ENCODE measurements around the gene N4BP2. TPM values are rescaled to one million over a fixed set of nuclear protein-coding genes. Genes with fewer than 3 reads are reported as not detected.

The N4BP2 gene
- total and polyA plus RNA-seq, 10 donors: 1.3 to 18.7 (median 12.3) TPM

DNA sequence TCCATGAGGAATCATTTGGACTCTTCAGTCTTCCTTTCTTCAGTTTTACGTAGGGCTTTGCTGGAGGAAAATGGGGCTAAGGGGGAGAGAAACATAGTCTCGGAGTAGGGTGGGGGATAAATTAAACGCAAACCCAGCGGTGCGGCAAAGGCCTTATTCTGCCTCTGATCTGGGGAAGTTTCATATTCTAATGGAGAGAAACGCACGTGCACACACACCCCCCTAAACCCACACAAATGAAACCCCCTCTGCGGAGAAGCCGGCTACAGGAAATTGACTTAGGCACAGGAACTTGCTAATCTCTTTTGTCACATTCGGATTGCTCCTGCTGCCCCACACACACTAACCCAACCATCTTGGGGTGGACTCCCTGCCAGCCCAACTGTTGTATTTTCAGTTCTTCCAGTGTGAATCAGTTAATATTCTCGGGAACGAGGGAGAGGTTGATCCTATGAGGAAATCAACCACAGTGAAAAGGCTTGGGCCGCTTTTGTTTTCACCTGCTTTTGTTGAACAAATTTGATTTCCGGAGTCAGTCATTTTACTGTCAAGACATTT is 140.2 kb downstream of the N4BP2 start, which contains the start of gene RHOH:
Gene RHOH, plus strand, starts transcription at position 308 of the 558 bp plus-strand sequence. CDS start 46,356 bp downstream, outside the sequence.
- peak within 1 kb of the TSS; percentile 80 to 94 (median 89) for H3K27ac ChIP-seq
- TF ChIP-seq, protein P1, sequence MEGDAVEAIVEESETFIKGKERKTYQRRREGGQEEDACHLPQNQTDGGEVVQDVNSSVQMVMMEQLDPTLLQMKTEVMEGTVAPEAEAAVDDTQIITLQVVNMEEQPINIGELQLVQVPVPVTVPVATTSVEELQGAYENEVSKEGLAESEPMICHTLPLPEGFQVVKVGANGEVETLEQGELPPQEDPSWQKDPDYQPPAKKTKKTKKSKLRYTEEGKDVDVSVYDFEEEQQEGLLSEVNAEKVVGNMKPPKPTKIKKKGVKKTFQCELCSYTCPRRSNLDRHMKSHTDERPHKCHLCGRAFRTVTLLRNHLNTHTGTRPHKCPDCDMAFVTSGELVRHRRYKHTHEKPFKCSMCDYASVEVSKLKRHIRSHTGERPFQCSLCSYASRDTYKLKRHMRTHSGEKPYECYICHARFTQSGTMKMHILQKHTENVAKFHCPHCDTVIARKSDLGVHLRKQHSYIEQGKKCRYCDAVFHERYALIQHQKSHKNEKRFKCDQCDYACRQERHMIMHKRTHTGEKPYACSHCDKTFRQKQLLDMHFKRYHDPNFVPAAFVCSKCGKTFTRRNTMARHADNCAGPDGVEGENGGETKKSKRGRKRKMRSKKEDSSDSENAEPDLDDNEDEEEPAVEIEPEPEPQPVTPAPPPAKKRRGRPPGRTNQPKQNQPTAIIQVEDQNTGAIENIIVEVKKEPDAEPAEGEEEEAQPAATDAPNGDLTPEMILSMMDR (IDR thresholded peaks at IDR 0.05 in 8 of 11, conservative IDR thresholded peaks at IDR 0.05 in 3 of 11): no peak
- peak; percentile 36 to 80 (median 75) for TF ChIP-seq POLR2A (IDR thresholded peaks at IDR 0.05)
- TF ChIP-seq POLR2AphosphoS5 (IDR thresholded peaks at IDR 0.05): peak in 2 of 3 donors; percentile 12 to 98
- peak within 1 kb of the TSS; percentile 45 to 79 (median 56) for H3K4me3 ChIP-seq
- intact Hi-C loops (cut with DNase I; ENCODE audit: low total_unique reads): no loop called here
- peaks cover 3 to 96% (median 38%) of the 10 kb centered on the region in 6 donors for H3K4me1 ChIP-seq
- H3K36me3 ChIP-seq: no peaks in the 10 kb centered on the region
- no peaks in the 10 kb centered on the region for H3K9me3 ChIP-seq
- 10 to 24% (median 16%) methylated on average over 14 of the region's 14 CpGs for WGBS, 5 donors
- peak; percentile 83 for DNase-seq
- H3K27me3 ChIP-seq (replicated peaks in 1 of 7): no peaks in the 10 kb centered on the region

DNA sequence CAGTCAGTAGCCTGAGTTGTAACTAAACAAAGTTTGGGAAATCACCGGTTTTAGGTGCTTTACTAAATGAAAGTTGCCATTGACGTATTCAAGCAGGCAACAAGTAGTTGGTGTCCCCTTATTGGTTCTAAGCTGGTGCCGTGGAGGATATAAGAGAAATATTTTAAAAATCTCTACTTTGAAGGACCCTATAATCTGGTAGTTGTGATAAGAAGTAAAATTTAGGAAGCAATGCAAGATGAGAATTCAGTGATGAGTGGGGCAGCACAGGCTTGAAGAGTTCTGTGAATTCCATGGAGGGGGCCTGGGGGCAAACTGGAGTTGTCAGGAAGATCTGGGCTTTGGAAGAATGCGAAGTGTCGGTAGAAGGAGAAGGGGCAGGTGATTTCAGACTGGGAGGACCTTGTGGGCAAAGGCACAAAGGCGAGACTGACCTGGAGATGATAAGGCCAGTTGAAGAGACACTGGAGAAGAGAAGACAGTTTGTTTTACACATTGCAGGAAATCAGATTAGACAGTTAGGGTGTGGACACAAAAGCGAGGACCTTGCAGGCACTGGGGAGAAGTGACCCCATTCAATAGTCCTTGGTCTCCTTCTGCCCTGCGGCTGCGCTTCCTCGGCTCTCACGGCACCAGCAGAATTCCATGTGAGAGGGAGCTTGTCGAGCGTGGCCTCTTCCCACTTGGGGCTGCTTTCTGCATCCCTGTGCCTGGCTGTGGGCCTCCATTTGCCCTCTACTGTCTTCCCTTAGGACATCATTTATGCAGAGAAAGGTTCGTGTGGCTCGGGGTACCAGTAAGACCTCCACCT is 141.4 kb downstream of the N4BP2 start:
- 16 to 41% (median 18%) methylated on average over 15 of the region's 15 CpGs for WGBS, 5 donors
- Histone ChIP-seq H3K27me3 (replicated peaks in 1 of 7) (no peaks in the 10 kb centered on the region), H3K4me3 (peak overlapping the region; percentile 45 to 79 (median 56)), H3K36me3 (no peaks in the 10 kb centered on the region), H3K27ac (peak overlapping the region; percentile 80 to 94 (median 89)), H3K4me1 (peaks cover 3 to 96% (median 37%) of the 10 kb centered on the region in 6 donors), H3K9me3 (no peaks in the 10 kb centered on the region)
- intact Hi-C loops (cut with DNase I; ENCODE audit: low total_unique reads): no loop called here
- no peak for DNase-seq
- no peak for TF ChIP-seq POLR2A (IDR thresholded peaks at IDR 0.05)
- TF ChIP-seq POLR2AphosphoS5 (IDR thresholded peaks at IDR 0.05): peak; percentile 57 to 63 (median 62)

DNA sequence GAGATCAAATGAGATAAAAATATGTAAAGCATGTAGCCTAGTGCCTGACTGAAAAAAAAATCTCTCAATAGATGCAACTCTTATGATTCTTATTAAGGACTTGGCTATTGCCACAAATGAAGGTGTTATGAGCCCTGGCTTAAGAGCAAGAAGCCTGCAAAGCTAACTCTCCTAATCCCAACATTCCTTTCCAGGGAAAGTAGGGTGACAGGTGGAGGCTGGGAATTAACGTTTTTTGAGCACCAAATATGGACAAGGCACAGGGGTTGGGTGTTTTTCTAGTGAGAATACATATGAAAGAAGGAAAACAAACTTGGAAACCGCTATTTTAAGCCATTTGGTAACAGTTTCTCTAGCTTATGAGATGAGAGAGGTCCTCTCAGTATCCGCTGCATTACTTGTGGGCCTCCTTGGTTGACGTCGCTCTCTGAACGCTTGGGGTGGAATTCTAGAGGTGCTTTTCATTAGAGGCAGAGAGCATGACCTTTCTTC is 142.6 kb downstream of the N4BP2 start:
- no peak for DNase-seq
- 28 to 48% (median 38%) methylated on average over 6 of the region's 6 CpGs for WGBS, 5 donors
- Histone ChIP-seq H3K4me1 (peaks cover 5 to 96% (median 42%) of the 10 kb centered on the region in 6 donors), H3K9me3 (no peaks in the 10 kb centered on the region), H3K36me3 (no peaks in the 10 kb centered on the region), H3K27ac (peak overlapping the region; percentile 80 to 94 (median 89)), H3K4me3 (peak overlapping the region; percentile 45 to 79 (median 56)), H3K27me3 (replicated peaks in 1 of 7) (no peaks in the 10 kb centered on the region)
- intact Hi-C loops (cut with DNase I; ENCODE audit: low total_unique reads): no loop called here
- TF ChIP-seq POLR2AphosphoS5 (IDR thresholded peaks at IDR 0.05): peak in 1 of 3 donors; percentile 29
- TF ChIP-seq, protein P1 (IDR thresholded peaks at IDR 0.05 in 8 of 11, conservative IDR thresholded peaks at IDR 0.05 in 3 of 11): no peak
- peak in 1 of 3 donors; percentile 11 for TF ChIP-seq POLR2A (IDR thresholded peaks at IDR 0.05)

DNA sequence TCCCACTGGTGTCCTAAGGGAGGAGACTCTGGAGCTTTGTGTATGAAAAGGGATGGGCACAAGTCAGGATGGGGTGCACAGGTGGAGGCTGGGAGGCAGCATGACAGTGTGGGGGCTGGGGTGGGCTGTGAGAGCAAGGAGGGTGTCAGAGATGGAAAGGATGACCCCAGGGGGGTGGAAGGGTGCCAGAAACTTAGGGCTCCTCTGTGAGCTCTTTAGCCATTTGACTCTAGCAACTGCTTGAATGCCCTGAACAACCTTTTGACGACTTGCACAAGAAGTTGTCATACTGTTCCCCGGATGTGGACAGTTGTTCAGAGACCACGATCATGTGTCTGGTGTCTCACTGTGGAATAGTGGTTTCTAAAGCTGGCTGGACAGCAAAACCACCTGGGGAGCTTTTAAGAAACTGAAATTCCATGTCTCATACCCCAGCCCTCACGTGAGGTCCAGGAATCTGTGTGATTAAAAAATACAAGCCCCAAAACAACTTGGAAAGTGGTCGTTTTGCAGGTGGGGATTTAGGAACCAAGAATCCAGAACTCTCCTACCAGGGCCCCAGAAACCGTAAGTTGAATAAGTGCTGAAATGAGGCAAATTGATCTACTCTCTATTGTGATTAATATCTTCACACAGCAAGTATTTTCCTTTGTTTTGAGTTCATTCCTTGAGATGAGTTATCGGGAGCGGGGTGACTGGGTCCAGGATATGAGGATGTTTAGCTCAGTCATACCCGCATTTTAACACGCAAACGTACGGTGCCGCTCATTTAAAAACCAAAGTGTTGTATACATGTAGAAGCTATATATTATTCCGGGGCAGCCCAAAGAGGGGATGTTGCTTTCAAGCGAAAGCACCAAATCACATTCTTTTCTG is 143.6 kb downstream of the N4BP2 start:
- intact Hi-C loops (cut with DNase I; ENCODE audit: low total_unique reads): no loop called here
- TF ChIP-seq POLR2A (IDR thresholded peaks at IDR 0.05): peak in 2 of 3 donors; percentile 29 to 71
- TF ChIP-seq POLR2AphosphoS5 (IDR thresholded peaks at IDR 0.05): peak; percentile 14 to 93 (median 76)
- TF ChIP-seq, protein P1 (IDR thresholded peaks at IDR 0.05 in 8 of 11, conservative IDR thresholded peaks at IDR 0.05 in 3 of 11): no peak
- H3K27ac ChIP-seq: peak overlapping the region; percentile 80 to 94 (median 89)

More for the DNA sequence above, 143.6 kb downstream of the N4BP2 start:
- 19 to 49% (median 29%) methylated on average over 15 of the region's 15 CpGs for WGBS, 5 donors
- no peak for DNase-seq
- H3K9me3 ChIP-seq: no peaks in the 10 kb centered on the region
- peak overlapping the region; percentile 45 to 79 (median 56) for H3K4me3 ChIP-seq
- H3K36me3 ChIP-seq: no peaks in the 10 kb centered on the region
- H3K27me3 ChIP-seq (replicated peaks in 1 of 7): no peaks in the 10 kb centered on the region
- peaks cover 13 to 96% (median 46%) of the 10 kb centered on the region in 6 donors for H3K4me1 ChIP-seq
